Measurements from ENCODE around the gene CAMK2N1. TPM values are rescaled to one million over a fixed set of nuclear protein-coding genes. Genes with fewer than 3 reads are reported as not detected.
A peak's percentile ranks its signal among the peaks of the same experiment; 100 is the strongest.

CAMK2N1 gene
- total and polyA plus RNA-seq, 2 of the 8 experiments (the other 6 are each of a cell fraction or from before 2014, with no cell fraction given) = 2.3 to 5.6 TPM

- no peaks in the 10 kb centered on the region for H3K9me3 ChIP-seq (ENCODE audit: insufficient read depth in 2 of 2, low read depth in 1 of 2, low read length in 1 of 2)
- H3K23ac ChIP-seq (ENCODE audit: insufficient read length) = no peak overlapping the region
- H3K79me1 ChIP-seq (ENCODE audit: low read depth, low read length) = no peaks in the 10 kb centered on the region
- no peak overlapping the region for H4K5ac ChIP-seq (ENCODE audit: insufficient read length, low read depth, low read length)
- no peak overlapping the region for H3K56ac ChIP-seq (replicated peaks; ENCODE audit: insufficient read length, low read depth, low read length)
- H2BK12ac ChIP-seq (ENCODE audit: low read depth, low read length) = no peak overlapping the region
- no peaks in the 10 kb centered on the region for H3K79me2 ChIP-seq (ENCODE audit: control insufficient read depth in 1 of 2, insufficient read depth in 2 of 2, low read length in 2 of 2)
- DNase-seq (ENCODE audit: low read depth in 1 of 2, low spot score in 2 of 2) (no peak), FAIRE-seq (no peak)
- peaks cover 31% of the 10 kb centered on the region for H3K23me2 ChIP-seq (ENCODE audit: low read depth, low read length)
- no peak overlapping the region for H3K14ac ChIP-seq (ENCODE audit: insufficient read length)
- ChIA-PET CTCF (ENCODE audit: partially characterized antibody) (interaction anchor here (0.6 to 3.7 kb wide), 15 partner anchors 10 to 383 kb away, joined by 3 to 42 read pairs (median 4); no protein-coding TSS in a partner anchor), POLR2A (ENCODE audit: partially characterized antibody) (interaction anchor here (0.7 to 1.7 kb wide), 8 partner anchors 10 to 277 kb away, joined by 3 to 8 read pairs (median 3); no protein-coding TSS in a partner anchor)
- no peak overlapping the region for H2BK120ac ChIP-seq (replicated peaks; ENCODE audit: low read depth, low read length)
- H3K4ac ChIP-seq (replicated peaks; ENCODE audit: insufficient read length, low read depth, low read length) = no peak overlapping the region
- no peak overlapping the region for H4K8ac ChIP-seq (ENCODE audit: extremely low read depth, insufficient read depth, low read length)
- H4K91ac ChIP-seq (replicated peaks; ENCODE audit: insufficient read length, low read length) = no peak overlapping the region
- no peak overlapping the region for H2BK5ac ChIP-seq (ENCODE audit: low read depth, low read length)
- 35% methylated on average over 16 of the region's 16 CpGs; no CpG with 5 or more reads in 1 of the 2 experiments for WGBS, 2 experiments (ENCODE audit: extremely low coverage in 1 of 2, insufficient coverage in 1 of 2, insufficient read length in 1 of 2, insufficient replicate concordance in 2 of 2, low coverage in 1 of 2, low lambda C conversion rate in 2 of 2, missing lambda C conversion rate in 1 of 2)
- no peaks in the 10 kb centered on the region for H3K36me3 ChIP-seq (ENCODE audit: control insufficient read depth in 2 of 4, insufficient read depth in 4 of 4, low read length in 3 of 4)
- peak overlapping the region; percentile 61 to 74 (median 68); a peak in 6 of 8 replicates for H3K4me3 ChIP-seq (ENCODE audit: extremely low read depth in 1 of 4, insufficient read depth in 2 of 4, low read depth in 3 of 4, low read length in 4 of 4)
- H2BK20ac ChIP-seq (ENCODE audit: low read length) = no peak overlapping the region
- H3K27me3 ChIP-seq (replicated peaks in 1 of 4; ENCODE audit: control insufficient read depth in 3 of 4, extremely low read depth in 1 of 4, insufficient read depth in 3 of 4, low read length in 3 of 4) = peaks cover 4 to 52% (median 32%) of the 10 kb centered on the region in 4 experiments
- H4K20me1 ChIP-seq (replicated peaks in 1 of 2; ENCODE audit: control insufficient read depth in 1 of 2, insufficient read depth in 2 of 2, low read length in 2 of 2) = peaks cover 3 to 7% of the 10 kb centered on the region in 2 experiments
- no peak overlapping the region for H3K18ac ChIP-seq (ENCODE audit: extremely low read depth, low read length)
- H3K4me2 ChIP-seq (ENCODE audit: insufficient read depth in 1 of 2, low read depth in 2 of 2, low read length in 2 of 2) = peak overlapping the region; percentile 82 to 96
- no peak overlapping the region for H3K27ac ChIP-seq (ENCODE audit: low read depth, low read length)
- no peak overlapping the region for H2AFZ ChIP-seq (ENCODE audit: low read length)
- no peak overlapping the region for H3K9ac ChIP-seq (replicated peaks in 1 of 4; ENCODE audit: extremely low read depth in 1 of 4, low read depth in 3 of 4, low read length in 3 of 4)
- H2BK15ac ChIP-seq (ENCODE audit: low read length) = no peak overlapping the region
- peak; percentile 93 for TF ChIP-seq CEBPB (IDR thresholded peaks at IDR 0.05; ENCODE audit: low read depth, low read length)
- TF ChIP-seq CREB1 (IDR thresholded peaks at IDR 0.05) = no peak
- peaks cover 6 to 31% (median 13%) of the 10 kb centered on the region in 4 experiments for H3K4me1 ChIP-seq (replicated peaks in 1 of 4; ENCODE audit: control insufficient read depth in 3 of 4, insufficient read depth in 4 of 4, low read length in 3 of 4)
- H2AK5ac ChIP-seq (ENCODE audit: low read depth, low read length) = no peak overlapping the region
Measured at GRCh38 chr1:20483098-20483832, 2.7 kb downstream of the CAMK2N1 start.

Measured in H1 (cell line).